ENCODE measurements around the gene RFX7.

Gene RFX7

GRCh38 chr15:56102441-56102840 lies 141.2 kb downstream of the RFX7 start:
- DNase-seq = peak; percentile 19

DNA sequence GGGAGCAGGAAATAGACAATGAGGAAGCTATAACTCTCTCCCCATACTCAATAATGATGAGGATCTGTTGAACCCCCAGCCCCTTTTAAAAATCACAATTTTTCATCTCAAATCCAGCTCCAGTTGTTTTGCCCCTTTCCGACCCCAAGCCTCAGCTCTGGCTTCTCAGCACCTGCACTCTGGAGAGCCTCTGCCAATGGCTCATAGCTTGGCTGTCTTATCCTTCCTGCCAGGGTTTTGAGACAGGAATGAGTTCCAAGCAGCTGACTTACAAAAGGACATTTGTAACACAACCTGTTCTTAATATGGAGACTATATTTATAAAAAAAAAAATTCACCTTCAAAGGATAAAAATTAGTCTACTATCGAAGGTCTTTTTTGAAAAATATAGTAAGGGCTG lies 144.4 kb downstream of the RFX7 start:
- DNase-seq = peak; percentile 45

DNA sequence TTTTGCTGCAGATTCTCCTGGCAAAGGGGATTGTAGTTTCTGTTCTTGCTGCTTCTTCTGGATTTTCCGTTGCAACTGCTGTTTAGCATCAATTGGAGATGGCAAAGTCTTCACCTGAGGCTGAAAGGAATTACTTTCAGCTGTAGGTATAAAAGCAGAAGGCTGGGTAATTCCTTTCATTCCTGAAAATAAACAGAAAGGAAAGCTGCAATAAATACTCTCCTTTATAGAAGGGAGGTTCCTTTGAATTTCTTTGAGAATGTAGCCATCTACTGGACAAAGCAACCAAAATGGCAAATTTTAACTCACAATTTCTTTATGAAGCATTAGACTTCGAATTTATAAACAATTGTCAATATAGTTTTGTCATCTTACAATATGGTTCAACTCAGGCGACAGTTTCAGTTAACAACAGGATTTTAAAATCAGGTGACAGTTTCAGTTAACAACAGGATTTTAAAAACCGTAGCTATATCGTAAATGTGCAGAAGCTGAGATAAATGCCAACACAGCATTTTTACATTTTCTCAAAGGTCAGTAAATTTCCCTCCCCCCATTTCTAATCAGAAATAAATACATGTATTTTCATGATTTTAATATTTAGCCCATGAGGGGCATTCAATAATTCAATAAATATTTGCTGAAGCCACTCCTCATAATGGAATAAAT lies 145.3 kb downstream of the RFX7 start:
- DNase-seq = no peak

GRCh38 chr15:56095406-56095805 lies 148.3 kb downstream of the RFX7 start:
- no peak for DNase-seq

DNA sequence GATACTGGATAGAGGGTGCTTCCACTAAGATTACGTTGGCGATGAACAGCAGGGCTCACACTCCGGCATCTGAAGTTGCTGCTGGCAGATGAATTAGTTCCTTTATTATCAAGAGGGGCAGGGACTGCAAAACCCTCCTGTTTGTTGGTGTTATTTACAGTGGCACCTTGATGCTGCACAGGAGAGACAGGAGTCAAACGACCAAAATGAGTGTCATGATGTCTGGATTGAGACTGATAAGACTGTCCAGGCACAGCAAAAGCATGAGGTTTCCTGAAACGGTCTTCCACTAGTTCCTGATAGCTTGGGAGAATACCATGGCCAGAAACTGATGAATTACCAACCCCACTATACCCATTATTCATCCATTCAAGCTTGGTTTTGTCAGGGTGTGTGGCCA lies 149.5 kb downstream of the RFX7 start:
- DNase-seq = no peak

- no peak for DNase-seq
Measured at GRCh38 chr15:56088389-56088788, 155.3 kb downstream of the RFX7 start.

DNA sequence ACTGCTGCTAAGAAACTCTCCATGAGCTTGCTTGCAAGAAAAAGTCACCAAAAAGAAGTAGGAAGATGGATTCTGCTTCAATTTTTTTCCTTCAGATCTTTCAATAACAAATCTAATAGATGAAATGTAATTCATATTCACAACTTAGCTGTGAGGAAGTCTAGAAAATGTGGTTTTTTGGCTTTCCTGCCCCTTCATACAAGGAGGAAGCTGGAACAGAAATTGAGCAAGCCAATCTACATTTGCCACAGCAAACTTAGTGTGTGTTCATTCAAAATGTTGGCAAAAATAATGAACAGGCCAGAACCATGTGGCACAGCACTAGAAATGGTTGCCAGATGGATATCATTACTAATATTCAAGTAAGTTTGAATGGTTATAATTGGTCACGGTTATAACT lies 157.1 kb downstream of the RFX7 start:
- no peak for DNase-seq

DNA sequence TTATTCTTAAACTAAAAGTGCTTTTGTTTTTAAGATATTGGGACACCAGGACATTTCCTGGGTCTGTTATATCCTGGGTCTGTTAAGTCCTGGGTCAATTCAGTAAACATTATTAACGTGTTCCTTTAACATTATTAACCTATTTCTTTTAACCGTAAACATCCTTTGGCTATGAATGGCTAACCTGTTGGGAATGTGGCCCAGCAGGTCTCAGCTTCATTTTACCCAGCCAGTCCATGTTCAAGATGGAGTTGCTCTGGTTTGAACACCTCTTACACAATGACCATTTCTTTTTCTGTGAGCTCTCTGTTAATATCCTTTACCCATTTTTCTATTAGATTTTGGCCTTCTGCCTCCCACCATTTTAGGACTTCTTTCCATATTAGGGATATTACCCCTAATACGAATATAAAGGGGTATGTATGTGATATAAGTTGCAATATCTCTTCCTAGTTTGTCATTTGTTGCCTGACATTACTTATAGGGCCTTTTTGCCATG lies 161.4 kb downstream of the RFX7 start:
- no peak for DNase-seq

DNA sequence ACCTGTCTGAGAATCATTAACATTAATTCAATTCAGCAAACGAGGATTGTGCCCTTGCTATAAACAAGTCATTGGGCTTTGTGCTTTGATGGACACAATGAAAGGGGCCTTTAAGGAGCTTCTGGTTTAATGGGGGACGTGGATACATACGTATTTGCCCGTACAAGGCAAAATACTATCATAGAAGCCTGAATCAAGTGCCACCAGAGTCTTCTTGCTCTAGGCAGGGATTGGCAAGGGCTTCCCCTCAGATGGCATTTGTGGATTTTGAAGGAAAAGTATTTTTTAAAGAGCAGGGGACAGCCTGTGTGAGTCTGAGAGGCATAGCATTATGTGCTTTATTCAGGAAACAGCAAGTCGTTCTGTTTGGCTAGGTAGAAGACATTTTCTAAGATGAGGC lies 166.6 kb downstream of the RFX7 start:
- no peak for DNase-seq

DNA sequence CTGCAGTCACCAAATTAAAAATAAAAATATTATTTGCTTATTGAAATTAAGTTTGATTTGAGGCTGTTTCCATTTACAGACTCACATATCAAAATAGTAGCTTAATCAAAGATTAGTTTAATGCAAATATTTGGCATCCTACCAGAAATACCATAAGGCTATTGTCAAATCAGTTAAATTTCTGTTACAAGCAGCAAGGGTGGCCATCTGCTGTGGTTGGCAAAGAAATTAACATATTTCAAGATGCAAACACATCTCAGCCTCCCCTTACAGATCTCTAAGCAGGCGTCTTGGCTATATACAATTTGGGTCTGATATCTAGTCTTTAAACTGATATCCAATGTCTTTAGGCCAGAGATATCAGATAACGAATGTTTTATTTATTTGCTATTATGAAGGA lies 167.0 kb downstream of the RFX7 start:
- no peak for DNase-seq

GRCh38 chr15:56074481-56075265 lies 169.0 kb downstream of the RFX7 start:
- no peak for DNase-seq

DNA sequence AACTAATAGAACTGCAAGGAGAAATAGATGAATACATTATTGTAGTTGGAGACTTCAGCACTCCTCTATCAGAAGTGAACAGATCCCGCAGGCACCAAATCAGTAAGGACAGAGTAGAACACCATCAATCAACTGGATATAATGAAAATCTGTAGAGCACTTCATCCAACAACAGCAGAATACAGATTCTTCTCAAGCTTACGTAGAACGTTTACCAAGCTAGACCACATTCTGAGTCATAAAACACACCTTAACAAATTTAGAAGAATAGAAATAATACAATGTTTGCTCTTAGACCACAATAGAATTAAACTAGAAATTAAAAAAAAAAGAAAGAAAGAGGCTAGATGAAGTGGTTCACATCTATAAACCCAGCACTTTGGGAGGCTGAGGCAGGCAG lies 179.5 kb downstream of the RFX7 start:
- no peak for DNase-seq

DNA sequence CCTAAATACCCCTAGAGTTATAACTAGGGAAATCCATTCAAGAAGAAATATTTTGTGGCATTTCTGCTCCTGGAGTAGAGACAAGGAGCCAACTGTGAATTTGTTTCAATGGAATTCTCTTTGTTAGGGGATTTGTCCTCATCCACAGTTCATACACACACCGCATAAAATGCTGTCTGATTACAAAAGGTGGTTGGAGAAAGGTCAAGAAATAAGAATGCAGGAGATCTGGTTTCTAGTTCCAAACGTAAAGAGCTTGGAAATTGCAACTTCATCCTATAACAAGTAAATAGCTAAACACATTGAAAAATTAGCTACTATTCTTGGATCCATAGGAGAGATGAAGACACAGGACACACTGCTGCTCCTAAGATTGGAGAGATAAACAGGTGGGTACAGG lies 184.0 kb downstream of the RFX7 start:
- no peak for DNase-seq

- no peak for DNase-seq
Measured at GRCh38 chr15:56058986-56059385, 184.7 kb downstream of the RFX7 start.

- no peak for DNase-seq
Measured at GRCh38 chr15:56056626-56057025, 187.1 kb downstream of the RFX7 start.

DNA sequence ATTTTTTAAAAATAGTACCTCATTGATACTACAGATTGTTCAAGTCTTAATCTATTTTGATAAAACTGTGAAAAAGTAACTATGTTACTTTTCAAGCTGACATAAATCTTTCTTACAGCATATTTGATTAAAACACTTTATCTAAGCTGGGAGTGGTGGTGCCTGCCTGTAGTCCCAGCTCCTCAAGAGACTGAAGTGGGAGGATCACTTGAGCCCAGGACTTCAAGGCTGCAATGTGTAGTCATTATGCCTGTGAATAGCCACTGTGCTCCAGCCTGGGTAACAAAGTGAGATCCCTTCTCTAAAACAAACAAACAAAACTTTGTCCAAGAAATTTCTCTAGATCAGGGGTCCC lies 190.7 kb downstream of the RFX7 start:
- DNase-seq = no peak

DNA sequence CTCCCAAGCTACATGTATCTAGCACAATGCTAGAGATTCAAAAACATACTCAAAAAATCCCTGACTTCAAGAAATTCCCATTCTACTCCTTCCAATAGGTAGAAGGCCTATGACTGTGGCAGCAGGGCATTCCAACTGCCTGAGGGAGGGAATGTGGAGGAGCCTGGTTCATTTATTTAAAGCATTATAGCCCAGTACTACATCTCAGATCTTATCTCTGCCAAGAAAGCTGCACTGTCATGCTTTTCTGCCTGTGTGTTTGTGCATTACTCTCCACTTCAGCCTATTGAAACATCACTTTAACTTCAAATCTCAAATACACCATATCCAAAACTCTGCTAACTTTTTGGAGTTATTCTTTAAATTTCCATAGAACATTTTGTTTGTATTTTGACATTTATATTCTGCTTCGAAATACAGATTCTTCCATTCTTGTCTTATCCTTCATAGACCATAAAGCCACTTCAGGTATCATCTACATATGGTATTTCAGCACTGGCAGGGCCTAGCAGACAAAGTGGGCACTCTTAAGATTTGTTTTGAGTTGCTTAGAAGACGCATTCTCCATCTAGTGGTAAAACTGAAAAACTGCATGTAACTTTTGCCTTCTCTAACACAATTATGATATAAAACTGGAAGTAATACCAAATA lies 191.2 kb downstream of the RFX7 start:
- peak; percentile 20 for DNase-seq

- no peak for DNase-seq
Measured at GRCh38 chr15:56051676-56052075, 192.0 kb downstream of the RFX7 start.

GRCh38 chr15:56049577-56049976 lies 194.1 kb downstream of the RFX7 start:
- no peak for DNase-seq

DNA sequence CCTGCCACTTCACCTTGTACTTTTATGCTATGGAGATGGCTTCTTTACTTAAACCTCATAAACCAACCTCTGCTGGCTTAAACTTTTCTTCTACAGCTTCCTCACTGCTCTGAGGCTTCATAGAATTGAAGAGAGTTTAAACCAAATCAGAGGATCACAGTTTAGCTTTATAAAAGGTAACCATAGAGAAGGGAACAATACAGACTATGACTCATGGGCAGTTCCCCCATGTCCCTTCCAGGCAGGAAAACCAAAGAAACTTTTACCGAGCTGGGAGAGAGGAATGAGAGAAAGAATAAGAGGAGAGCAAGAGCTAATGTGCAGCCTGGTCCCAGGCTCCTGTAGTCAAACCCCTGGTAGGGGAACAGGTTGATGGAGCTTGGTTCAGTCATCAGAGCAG lies 196.3 kb downstream of the RFX7 start:
- DNase-seq = no peak

GRCh38 chr15:56045068-56045748 lies 198.5 kb downstream of the RFX7 start:
- no peak for DNase-seq

GRCh38 chr15:56042982-56043980 lies 200.4 kb downstream of the RFX7 start:
- no peak for DNase-seq

Data from midbrain (tissue), 1 donor.